Posterior cingulate gyrus (tissue), 11 donors: ENCODE data around the gene CCDC8.
A peak's percentile ranks its signal among the peaks of the same experiment; 100 is the strongest.
"Not testable (repeated sequence)": the region's sequence is repeated elsewhere in the genome, so short reads cannot be mapped to it uniquely, and the experiment has no call there.

ENCODE experiments used
- DNase-seq, 10 donors: peaks; one replicate each; pipeline versions ENCODE4 v3.0.0 to v3.0.0-alpha.2; 2020 to 2021; ENCODE audit warnings: mixed read lengths in 3 of 10
- intact Hi-C: fragments of 100-400 bp; cut with DNase I; formaldehyde crosslinking; loops from one replicate; pipeline ENCODE4 v1.15.1; 2023

Gene CCDC8

GRCh38 chr19:46429999-46430398 lies 16.6 kb upstream of the CCDC8 start:
- intact Hi-C loops: loop anchor here (5.0 kb wide), 1 partner anchor 42 kb away; the partner anchor contains the start of gene PNMA8A
- DNase-seq: no peak

DNA sequence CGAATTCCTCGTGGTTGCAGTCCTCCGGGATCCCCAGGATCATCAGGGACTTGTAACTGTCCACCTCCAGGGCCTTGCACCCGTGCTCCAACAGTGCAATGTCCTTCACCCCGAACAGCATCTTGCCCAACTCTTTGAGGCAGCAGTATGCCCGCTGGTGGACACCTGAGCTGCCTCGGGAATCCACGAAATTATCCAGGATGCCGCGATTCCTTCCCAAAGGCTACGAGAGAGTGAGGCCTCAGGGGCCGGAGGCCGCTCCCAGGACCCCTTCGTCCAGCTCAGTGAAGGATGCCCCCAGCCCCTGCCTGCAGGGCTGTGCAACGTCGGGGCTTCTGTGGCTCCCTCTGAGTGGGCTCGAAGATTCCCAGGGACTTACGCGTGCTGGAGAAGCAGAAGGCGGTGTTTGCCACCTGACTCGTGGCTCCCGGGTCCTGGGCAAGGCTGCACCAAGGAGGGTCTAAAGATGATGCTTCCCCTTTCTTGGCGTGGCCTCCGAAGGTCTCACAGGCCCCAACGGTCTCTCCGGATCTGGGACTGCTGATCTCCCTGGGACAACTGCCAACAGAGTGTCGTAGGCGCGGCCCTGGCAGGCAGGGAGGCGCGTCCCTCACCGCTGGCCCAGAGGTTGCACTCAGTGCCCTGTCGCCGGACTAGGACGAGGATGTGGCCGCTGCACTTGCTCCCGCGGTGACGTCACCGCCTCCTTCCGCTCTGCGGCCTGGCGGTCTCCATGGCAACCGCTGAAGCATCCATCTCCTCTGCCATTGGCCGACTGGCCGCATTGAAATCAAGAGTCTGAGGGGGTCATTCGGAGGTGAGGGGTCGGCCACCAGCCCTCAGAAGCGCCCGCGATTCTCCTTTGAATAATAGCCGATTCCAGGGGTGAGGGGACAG lies 15.1 kb upstream of the CCDC8 start, which contains the start of gene PNMA8C:
Gene PNMA8C, minus strand, starts transcription at position 698 of the 897 bp plus-strand sequence. Its CDS starts 577 bp downstream, at position 121.
- peak; percentile 83 to 98 (median 90) for DNase-seq
- intact Hi-C loops: loop anchor here (5.0 kb wide), 1 partner anchor 44 kb away; the partner anchor contains the start of gene PNMA8A

DNA sequence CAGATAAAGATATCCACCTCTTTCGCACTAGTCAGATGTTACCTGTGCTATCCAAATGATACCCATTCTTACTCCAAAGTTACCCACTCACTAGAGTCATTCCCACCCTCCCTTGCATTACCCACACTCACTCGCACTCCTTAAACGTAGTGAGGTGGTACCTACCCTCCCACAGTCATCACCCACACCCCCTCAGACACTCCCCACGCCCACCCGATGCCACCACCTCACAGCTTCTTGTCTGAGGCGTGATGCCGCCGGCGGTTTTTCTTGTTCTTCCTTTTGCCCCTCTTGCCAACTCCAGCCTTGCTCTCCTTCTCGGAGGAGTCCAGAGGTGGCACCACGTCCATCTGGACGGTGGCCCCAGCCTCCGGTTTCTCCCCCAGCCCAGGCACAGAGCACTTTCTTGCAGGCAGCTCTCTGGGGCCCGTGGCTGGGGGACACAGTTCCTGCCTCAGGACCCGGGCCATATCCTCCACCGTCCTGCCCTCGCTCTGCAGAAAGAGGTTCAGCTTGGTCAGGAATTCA lies 14.2 kb upstream of the CCDC8 start:
- intact Hi-C loops: loop anchor here (5.0 kb wide), 1 partner anchor 45 kb away; the partner anchor contains the start of gene PNMA8A
- DNase-seq: peak in 1 of 10 donors; percentile 58

DNA sequence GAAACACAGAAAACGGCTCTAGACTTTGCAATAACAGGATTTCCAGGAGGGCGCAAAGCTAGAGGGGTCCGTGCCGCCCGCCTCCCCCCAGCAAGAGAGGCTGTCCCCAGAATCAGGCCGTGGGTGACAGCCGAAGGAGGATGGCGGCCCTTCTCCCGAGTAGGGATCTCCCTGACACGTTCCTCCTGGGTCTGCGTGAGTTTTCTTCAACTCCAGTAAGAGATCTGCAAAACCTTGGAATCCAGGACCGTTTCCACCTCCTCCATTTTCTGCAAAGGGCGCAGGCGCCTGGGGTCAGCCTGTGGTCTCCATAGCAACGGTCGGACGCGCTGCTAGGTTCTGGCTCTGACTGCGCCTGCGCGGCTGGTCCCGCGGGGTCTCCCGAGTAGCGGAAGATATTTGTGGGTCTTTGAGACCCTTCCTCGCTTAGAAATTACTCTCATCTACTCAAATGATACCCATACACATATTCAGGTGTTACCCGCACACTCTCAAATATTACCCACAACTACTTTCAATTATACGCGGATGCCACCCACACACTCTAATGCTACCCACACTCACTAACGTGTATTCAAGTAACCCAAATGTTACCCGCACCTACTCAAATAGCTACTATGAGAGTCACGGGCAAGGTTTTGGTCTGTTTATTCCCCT lies 13.3 kb upstream of the CCDC8 start:
- intact Hi-C loops: loop anchor here (5.0 kb wide), 1 partner anchor 46 kb away; the partner anchor contains the start of gene PNMA8A
- peak; percentile 56 to 98 (median 82) for DNase-seq

GRCh38 chr19:46426035-46426505 lies 12.7 kb upstream of the CCDC8 start:
- intact Hi-C loops: loop anchor here (5.0 kb wide), 1 partner anchor 46 kb away; the partner anchor contains the start of gene PNMA8A
- DNase-seq: peak in 2 of 10 donors; percentile 62 to 83

DNA sequence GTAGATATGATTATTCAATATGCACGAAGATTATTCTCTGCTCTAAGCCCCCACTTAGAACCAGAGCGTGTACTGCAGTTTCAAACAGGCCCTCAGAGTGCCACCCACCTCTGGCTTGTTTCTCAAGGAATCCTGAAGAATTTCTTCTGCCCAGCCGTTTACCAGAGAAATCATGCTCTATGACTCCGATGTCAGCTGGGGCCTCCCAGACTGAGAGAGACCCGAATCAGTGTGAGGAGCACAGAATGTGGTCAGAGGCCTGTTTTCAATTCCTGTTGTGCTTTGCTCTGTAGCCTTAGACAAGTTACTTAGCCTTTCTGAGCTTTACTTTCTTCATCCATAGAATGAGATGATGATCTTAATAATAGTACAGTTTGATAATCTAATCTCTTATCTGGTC lies 9.8 kb upstream of the CCDC8 start:
- no peak for DNase-seq
- intact Hi-C loops: no loop called here

DNA sequence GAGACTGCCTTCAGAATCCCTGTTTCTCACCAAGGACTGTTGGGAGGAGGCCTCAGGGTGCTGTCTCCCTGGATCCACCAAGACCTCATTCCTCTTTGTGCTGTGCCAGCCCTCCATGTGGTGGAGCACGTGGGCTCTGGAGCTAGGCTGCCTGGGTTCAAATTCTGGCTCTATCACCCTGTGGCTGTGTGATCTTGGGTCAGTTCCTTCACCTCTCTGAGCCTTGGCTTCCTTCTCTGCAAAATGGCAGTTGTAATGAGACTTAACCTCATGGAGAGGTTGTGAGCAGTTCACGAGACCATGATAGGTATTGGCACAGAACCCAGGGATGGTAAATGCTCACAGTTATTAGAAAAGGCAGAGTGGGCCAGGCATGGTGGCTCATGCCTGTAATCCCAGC lies 9.0 kb upstream of the CCDC8 start:
- intact Hi-C loops: no loop called here
- no peak for DNase-seq

GRCh38 chr19:46420056-46420455 lies 6.7 kb upstream of the CCDC8 start:
- peak in 2 of 10 donors; percentile 58 to 68 for DNase-seq
- intact Hi-C loops: no loop called here

DNA sequence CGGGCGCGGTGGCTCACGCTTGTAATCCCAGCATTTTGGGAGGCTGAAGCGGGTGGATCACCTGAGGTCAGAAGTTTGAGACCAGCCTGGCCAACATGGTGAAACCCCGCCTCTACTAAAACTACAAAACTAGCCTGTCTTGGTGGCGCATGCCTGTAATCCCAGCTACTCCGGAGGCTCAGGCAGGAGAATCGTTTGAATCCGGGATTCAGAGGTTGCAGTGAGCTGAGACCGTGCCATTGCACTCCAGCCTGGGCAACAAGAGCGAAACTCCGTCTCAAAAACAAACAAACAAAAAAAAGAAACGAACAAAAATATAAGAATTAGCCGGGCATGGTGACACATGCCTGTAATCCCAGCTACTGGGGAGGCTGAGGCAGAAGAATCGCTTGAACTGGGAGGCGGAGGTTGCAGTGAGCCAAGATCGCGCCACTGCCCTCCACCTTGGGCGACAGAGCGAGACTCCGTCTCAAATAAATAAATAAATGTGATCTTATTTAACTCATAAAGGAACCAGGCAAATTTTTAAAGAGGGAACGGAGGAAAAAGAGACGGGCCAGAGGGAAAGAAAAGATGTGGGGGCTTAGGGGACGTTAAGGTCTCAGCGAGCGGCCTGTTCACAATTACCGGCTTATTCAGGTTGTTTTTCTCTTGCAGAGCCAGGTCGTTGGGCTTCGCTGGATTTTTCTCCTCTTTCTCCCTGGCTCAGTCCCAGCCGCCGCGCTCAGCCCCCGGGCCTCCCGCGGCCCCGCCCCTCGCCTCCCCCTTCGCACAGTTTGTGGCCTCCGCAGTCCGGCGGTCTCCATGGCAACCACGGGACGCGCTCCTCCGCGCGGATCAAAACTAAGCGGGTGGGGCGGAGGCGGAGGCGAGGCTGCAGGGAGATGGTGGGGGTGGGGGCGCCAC lies 2.7 kb upstream of the CCDC8 start:
- peak; percentile 73 to 98 (median 87) for DNase-seq

GRCh38 chr19:46414899-46415298 lies 1.5 kb upstream of the CCDC8 start:
- intact Hi-C loops: not testable (repeated sequence)
- peak in 1 of 10 donors; percentile 16 for DNase-seq

More for the DNA sequence above, 2.7 kb upstream of the CCDC8 start:
- intact Hi-C loops: not testable (repeated sequence)

DNA sequence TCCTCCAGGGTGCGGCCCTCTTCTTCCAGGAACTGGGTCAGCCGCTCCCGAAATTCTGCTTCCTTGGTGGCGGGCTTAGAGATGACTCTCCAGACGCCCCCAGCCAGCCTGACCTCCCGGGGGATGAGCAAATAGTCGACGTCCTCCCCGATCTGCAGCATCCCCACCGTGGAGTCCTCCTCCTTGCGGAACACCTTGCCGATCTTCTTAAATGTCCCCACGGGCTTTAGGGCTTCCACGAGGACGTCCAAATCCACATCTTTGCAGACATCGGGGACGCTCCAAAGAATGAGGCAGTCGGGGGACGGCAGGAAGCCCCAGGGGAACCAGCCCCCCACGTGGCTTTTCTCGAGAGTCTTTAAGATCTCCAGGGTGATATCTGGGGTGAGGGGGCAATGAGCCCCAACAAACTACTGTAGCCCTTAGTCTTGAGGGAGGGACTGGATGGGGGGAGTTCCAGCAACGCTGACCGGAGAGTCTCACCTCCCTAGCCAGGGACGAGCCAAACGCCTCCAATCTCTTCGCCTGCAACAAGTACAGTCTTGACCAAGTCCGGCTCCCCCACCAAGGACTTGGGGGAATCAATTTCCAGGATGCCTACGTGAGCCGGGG lies 608 bp downstream of the CCDC8 start:
- intact Hi-C loops: no loop called here

GRCh38 chr19:46411925-46412649 lies 1.3 kb downstream of the CCDC8 start:
- DNase-seq: peak in 2 of 10 donors; percentile 57 to 75

More for the DNA sequence above, 608 bp downstream of the CCDC8 start:
- DNase-seq: peak in 3 of 10 donors; percentile 53 to 58 (median 57)

GRCh38 chr19:46411088-46411924 lies 2.1 kb downstream of the CCDC8 start:
- DNase-seq: peak in 2 of 10 donors; percentile 41 to 58
- intact Hi-C loops: no loop called here

More at GRCh38 chr19:46411925-46412649, 1.3 kb downstream of the CCDC8 start:
- intact Hi-C loops: no loop called here

DNA sequence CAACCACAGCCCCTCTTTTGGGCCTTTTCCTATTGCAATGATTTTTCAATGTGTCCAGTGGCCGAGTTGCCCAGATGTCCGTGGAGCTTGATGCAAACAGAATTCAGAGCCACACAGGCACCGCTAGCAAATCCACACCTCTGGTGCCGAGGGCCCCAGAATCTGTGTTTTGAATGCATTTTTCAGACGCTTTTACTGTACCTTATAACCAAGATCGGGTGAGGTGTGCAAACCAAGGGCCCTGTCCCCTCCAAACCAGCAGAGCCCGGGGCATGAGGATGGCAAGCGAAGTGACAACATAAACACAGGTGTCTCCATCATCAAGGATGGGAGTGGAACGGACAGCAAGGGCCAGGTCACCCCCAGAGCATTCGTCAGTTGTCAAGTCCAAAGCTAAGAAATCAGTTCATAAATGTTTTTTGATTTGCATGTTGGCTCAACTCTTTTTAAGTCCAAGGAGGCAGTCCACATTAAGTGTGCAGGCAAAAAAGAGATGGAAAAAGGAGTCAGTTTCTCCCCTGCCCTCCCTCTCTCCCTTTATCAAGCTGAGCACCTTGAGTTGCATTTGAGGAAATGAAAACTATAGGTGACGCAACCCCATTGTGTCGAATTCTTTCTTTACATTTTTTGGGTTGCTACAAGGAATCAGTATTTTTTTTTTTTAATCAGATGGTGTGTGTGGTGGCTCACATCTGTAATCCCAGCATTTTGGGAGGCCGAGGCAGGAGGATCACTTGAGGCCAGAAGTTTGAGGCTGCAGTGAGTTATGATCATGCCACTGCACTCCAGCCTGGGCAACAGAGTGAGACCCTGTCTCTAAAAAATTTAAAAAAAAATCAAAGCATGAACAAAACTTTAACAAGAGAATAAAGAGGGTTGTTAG lies 2.9 kb downstream of the CCDC8 start:
- DNase-seq: peak in 3 of 10 donors; percentile 17 to 70 (median 45)
- intact Hi-C loops: no loop called here

- peak in 1 of 10 donors; percentile 18 for DNase-seq
Observed at GRCh38 chr19:46409191-46409590, 4.2 kb downstream of the CCDC8 start.

DNA sequence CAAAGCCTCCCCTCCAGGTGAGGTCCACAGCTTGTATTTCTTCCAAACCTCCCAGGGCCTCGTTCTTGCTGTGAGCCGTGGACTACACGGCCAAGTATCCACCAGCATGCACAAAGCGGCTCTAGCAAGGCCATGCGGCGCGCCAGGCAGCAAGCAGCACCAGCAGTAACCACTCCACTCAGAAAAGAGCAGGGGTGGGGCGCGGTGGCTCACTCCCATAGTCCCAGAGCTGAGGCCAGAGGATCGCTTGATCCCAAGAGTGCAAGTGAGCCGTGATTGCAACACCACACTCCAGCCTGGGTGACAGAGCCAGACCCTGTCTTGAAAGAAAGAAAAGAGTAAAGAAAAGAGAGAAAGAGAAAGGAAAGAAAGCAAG lies 4.7 kb downstream of the CCDC8 start:
- intact Hi-C loops: no loop called here
- peak in 6 of 10 donors; percentile 21 to 87 (median 70) for DNase-seq

More at GRCh38 chr19:46409191-46409590, 4.2 kb downstream of the CCDC8 start:
- intact Hi-C loops: no loop called here
